GM15510 (cell line): Measurements from ENCODE around the gene DCBLD2.

Experiments
- POLR2A ChIP-seq: IDR thresholded peaks from 3 replicates; pipeline ENCODE4 v1.6.1; 2011; ENCODE audit warnings: borderline replicate concordance; ENCODE audit not compliant: insufficient read length; ENCODE audit errors: extremely low read depth

The DCBLD2 gene

DNA sequence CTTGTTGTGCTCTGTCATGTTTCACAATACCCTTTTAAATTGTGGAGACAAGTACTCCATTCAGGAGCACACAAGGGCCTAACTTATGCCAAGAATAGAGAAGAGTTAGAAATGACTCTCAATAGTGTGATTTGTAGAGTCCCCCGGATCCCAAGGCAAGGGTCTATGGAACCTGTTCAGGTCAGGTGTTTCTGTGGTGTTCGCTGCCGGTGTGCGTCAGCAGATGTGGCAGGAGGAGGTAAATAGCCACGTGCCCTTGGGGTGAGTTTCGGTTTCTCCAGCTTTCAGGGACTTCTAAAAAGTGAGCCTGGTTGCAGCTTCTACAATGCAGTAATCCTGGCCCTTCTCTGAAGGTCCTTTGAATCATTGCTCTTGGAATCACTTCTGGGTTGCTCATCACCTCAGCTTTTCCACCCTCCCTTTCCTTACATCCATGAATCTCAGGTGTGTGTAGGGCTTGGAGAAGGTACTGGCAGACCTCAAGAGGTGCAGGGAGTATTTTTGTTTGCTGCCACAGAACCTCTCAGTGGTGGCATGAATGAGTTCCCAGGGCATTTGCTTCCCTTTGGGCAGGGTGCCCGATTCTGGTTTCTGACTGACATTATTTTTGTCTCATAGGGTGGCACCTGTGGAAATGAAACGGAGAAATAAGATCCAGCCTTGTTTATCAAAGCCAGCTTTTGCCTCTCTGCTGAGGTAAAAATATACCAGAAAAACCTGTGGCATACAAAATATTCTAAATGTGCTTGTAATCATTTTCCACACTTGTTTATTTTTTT lies 131.0 kb downstream of the DCBLD2 start:
- no peak for TF ChIP-seq POLR2A

DNA sequence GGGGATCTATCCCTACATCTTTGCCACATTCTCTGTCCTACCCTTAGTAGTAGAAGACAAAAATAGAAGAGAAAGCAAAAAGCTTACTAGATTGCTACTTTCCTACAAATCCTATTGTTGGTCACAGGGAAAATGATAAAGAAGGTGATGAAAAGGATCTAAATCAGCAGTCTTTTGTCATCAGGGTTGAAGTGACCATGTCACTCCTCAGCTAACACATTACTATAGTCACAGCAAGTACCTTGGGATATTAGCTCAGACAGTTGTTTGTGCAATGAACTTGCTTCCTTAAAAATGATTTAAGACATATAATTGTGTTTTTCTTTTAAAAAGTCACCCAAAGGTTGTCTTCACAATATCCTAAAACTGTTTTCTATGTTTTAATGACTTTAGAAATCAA lies 132.0 kb downstream of the DCBLD2 start:
- TF ChIP-seq POLR2A = no peak

DNA sequence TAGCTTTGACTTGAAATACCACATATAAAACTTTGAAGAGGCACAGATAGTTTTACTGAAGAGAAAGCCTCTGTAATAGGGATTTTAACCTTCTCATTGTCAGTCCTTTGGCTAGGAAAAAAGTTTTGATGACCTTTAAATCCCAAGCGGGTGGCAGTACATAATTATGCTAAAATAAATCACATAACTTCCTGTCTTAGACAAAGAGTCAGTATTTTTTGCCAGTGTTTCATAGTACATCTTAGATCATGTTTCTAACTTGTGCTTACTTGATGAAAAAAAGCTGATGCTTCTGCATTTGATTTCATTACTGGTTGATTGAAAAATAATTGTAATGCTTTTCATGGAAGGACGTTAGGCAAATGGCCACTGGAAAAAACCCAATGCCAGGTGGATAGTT lies 132.5 kb downstream of the DCBLD2 start:
- no peak for TF ChIP-seq POLR2A

DNA sequence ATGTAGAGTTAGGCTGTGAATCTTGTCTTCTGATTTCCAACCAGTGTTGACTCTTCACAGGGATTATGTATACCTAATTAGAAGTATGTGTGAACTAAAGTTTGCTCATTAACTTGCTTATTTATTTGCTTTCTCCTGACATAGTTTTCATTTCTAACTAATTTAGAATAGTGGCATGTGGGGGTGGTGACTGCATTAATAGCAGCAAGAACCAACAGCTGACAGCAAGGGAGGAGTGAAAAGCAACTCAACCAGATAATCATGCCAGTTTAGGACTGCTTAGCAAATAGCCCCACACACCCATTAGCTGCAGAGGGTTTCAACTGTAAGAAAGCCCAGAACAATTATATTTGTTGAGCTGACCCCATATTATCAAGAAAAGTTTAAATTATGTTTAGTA lies 134.6 kb downstream of the DCBLD2 start:
- TF ChIP-seq POLR2A = no peak

DNA sequence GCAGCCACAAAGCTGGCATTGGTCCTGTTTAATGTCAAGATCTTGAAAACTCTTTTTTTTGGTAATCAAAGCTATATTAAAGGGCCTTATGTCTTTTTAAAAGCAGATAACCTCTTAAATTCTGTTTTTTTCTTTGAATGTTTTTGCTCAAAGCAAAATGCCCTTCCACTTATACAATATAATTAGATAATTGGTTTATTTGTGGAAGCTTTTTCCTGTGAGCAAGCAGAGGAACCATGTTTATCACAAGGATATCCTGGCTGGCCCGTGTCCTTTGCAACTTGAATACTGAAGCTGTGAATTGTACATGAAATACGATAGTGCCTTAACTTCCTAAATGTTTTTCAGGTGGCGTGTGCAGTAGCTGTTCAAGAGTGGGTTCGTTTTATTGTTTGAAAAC lies 135.8 kb downstream of the DCBLD2 start:
- no peak for TF ChIP-seq POLR2A

DNA sequence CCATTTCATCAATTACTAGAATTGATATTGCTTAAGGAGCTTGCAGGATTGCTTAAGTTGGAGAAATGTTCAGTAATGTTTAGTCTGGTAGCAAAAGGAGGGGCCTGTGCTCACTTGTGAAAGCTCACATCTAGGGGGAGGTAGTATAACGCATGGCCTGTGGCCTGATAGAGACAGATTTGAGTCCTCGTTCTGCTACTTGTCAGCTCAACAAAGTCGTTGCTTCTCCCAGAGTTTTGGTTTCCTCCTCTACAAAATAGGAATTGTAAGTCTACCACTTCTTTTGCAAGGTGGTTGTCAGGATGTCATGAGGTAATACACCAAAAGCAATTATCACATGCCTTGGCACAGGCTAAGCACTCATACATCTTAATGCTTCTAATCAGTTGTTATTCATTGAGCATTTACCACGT lies 137.0 kb downstream of the DCBLD2 start:
- TF ChIP-seq POLR2A = no peak

GRCh38 chr3:98763819-98764418 lies 137.6 kb downstream of the DCBLD2 start:
- TF ChIP-seq POLR2A = no peak

DNA sequence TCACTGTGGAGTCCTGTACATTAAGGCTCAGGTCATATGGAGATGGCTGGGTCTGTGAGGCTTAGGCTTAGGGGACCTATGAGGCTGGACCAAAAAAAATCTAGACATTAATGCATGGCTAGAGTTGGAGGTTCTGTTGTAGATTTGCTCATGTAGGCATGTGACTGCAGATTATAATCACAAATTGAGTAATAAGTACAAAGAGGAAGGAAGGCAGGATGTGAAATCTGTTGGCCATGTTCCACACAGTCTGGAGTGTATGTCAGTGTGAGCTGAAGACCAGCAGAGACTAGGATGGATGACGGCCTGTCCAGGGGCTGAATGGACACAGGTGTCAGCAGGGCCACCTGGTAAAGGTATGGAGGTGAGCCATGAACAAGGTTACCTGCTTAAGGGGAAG lies 138.4 kb downstream of the DCBLD2 start, which contains the start of gene ST3GAL6:
TSS of gene ST3GAL6 (plus strand) at position 265 of the 400 bp plus-strand sequence. CDS start 5,101 bp downstream, outside the sequence.
- TF ChIP-seq POLR2A = no peak

- no peak for TF ChIP-seq POLR2A
Measured at GRCh38 chr3:98761643-98762229, 139.8 kb downstream of the DCBLD2 start.

GRCh38 chr3:98759629-98760028 lies 141.9 kb downstream of the DCBLD2 start:
- TF ChIP-seq POLR2A = no peak

DNA sequence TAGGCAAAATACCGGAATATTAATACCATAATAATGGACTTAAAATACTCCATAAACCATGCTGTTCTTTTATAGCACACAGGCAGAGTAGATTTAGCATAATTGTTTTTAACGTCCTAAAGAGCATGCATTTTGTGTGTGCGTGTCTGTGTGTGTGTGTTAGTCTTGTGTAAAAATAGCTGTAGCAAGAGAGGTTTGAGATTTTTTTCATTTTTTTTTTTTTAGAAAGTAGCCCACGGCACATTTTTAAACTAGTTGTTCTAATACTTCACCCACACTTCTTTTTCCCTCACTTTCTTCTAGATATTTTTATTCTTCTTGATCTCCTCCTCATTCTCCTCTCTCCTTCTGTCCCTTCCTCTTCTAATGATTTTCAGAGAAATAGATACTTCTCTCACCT lies 145.9 kb downstream of the DCBLD2 start:
- TF ChIP-seq POLR2A = no peak

GRCh38 chr3:98754483-98754882 lies 147.0 kb downstream of the DCBLD2 start:
- no peak for TF ChIP-seq POLR2A

DNA sequence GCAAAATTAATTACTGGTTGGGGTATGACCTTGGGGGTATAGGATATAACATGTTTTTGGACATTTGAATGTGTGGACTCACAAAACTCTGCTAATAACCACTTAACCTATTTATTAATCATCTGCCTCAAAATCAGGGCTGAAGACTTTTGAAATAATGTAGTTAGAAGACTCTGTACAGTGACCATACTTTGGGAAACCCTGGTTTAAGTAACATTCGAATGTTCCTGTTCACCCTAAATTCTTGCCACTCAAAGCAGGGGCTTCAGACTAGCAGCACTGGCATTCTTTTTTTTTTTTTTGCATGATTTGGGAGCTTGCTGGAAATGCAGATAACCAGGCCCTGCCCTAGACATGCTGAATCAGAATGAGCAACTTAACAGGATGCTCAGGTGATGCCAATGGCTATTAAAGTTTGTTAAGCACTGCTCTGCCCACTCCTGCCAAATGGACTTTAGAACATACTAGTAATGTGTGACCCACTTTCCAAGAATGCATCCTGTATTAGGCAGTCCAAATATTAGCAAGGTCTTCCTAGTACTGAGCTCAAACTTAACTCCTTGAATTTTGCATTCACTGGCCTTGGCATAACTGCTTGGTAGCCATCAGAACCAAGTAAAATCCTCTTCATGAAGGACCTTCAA lies 151.1 kb downstream of the DCBLD2 start:
- no peak for TF ChIP-seq POLR2A

GRCh38 chr3:98746882-98747281 lies 154.6 kb downstream of the DCBLD2 start:
- no peak for TF ChIP-seq POLR2A

GRCh38 chr3:98746122-98746521 lies 155.4 kb downstream of the DCBLD2 start:
- no peak for TF ChIP-seq POLR2A
